Fibroblast of the aortic adventitia (primary cell): Measurements from ENCODE around the gene LGR5. TPM values are rescaled to one million over a fixed set of nuclear protein-coding genes. Genes with fewer than 3 reads are reported as not detected.
A peak's percentile ranks its signal among the peaks of the same experiment; 100 is the strongest.

ENCODE experiments used
- DNase-seq: peaks from one replicate; pipeline ENCODE4 v3.0.0-alpha.2; 2010; ENCODE audit warnings: low read depth
- H3K4me3 ChIP-seq: 2 replicates; pipeline ENCODE4 v1.5.1; 2011; ENCODE audit warnings: low read depth, mild to moderate bottlenecking, control low read depth, low read length, moderate library complexity
- CTCF ChIP-seq: IDR thresholded peaks from 2 replicates; pipeline ENCODE4 v1.5.1; 2011; ENCODE audit warnings: mild to moderate bottlenecking, low read length, control low read depth, inconsistent platforms; ENCODE audit not compliant: insufficient read depth
- total RNA-seq: library from RNA; depleted of rRNA; stranded (reverse); fragments of >200 nt; gene quantifications from 2 replicates; pipeline ENCODE4 v1.2.3, GENCODE V29; 2012; ENCODE audit warnings: low replicate concordance

Gene LGR5
- total RNA-seq, 1 donor: 7.8 TPM

GRCh38 chr12:71585218-71585617 lies 145.6 kb downstream of the LGR5 start:
- TF ChIP-seq CTCF: no peak
- no peak overlapping the region for H3K4me3 ChIP-seq
- DNase-seq: no peak

- TF ChIP-seq CTCF: no peak
- no peak overlapping the region for H3K4me3 ChIP-seq
- DNase-seq: no peak
Measured at GRCh38 chr12:71587012-71587411, 147.4 kb downstream of the LGR5 start.

GRCh38 chr12:71589478-71589881 lies 149.9 kb downstream of the LGR5 start:
- no peak for TF ChIP-seq CTCF
- DNase-seq: peak; percentile 60
- H3K4me3 ChIP-seq: no peak overlapping the region

GRCh38 chr12:71591601-71592000 lies 152.0 kb downstream of the LGR5 start:
- H3K4me3 ChIP-seq: no peak overlapping the region
- TF ChIP-seq CTCF: no peak
- no peak for DNase-seq

- no peak for DNase-seq
- no peak overlapping the region for H3K4me3 ChIP-seq
- no peak for TF ChIP-seq CTCF
Measured at GRCh38 chr12:71592841-71593240, 153.2 kb downstream of the LGR5 start.

GRCh38 chr12:71594214-71594948 lies 154.8 kb downstream of the LGR5 start:
- peak; percentile 51 for DNase-seq
- no peak for TF ChIP-seq CTCF
- peak overlapping the region; percentile 29 for H3K4me3 ChIP-seq

GRCh38 chr12:71599210-71599609 lies 159.6 kb downstream of the LGR5 start:
- DNase-seq: no peak
- H3K4me3 ChIP-seq: no peak overlapping the region
- TF ChIP-seq CTCF: no peak
